Subcutaneous abdominal adipose tissue (tissue), 5 donors: Measurements from ENCODE around the gene RNF169.
"Not testable (repeated sequence)": the region's sequence is repeated elsewhere in the genome, so short reads cannot be mapped to it uniquely, and the experiment has no call there.

ENCODE experiments used
- H3K27ac ChIP-seq: one replicate; pipeline ENCODE4 v1.7.0; 2013; ENCODE audit warnings: low read depth, mild to moderate bottlenecking, inconsistent platforms, low read length, moderate library complexity
- H3K27me3 ChIP-seq, 5 donors: one replicate each; pipeline ENCODE4 v1.7.0; 2013; ENCODE audit warnings: low read length in 5 of 5, inconsistent platforms in 1 of 5; ENCODE audit not compliant: control insufficient read depth in 5 of 5, insufficient read depth in 4 of 5
- H3K36me3 ChIP-seq, 5 donors: one replicate each; pipeline ENCODE4 v1.7.0; 2013; ENCODE audit warnings: low read length in 5 of 5; ENCODE audit not compliant: control insufficient read depth in 5 of 5, insufficient read depth in 5 of 5
- H3K4me1 ChIP-seq, 5 donors: one replicate each; pipeline ENCODE4 v1.7.0; 2013; ENCODE audit warnings: low read length in 5 of 5, mild to moderate bottlenecking in 3 of 5, moderate library complexity in 1 of 5; ENCODE audit not compliant: control insufficient read depth in 5 of 5, insufficient read depth in 5 of 5
- H3K4me3 ChIP-seq, 5 donors: one replicate each; pipeline ENCODE4 v1.7.0; 2013; ENCODE audit warnings: low read length in 5 of 5, low read depth in 1 of 5
- H3K9ac ChIP-seq, 5 donors: one replicate each; pipeline ENCODE4 v1.7.0; 2013; ENCODE audit warnings: low read length in 5 of 5, mild to moderate bottlenecking in 4 of 5, moderate library complexity in 3 of 5
- H3K9me3 ChIP-seq, 5 donors: one replicate each; pipeline ENCODE4 v1.7.0; 2013; ENCODE audit warnings: low read length in 5 of 5; ENCODE audit not compliant: control insufficient read depth in 5 of 5
- donor health status: healthy.
- donor health status: healthy.
- donor health status: healthy.
- donor health status: healthy.
- donor health status: healthy.

RNF169 gene

GRCh38 chr11:74746868-74747267, 1.8 kb upstream of the RNF169 start:
- peaks cover 2 to 22% (median 20%) of the 10 kb centered on the region in 5 donors for H3K4me1 ChIP-seq
- H3K27ac ChIP-seq = no peak overlapping the region
- no peaks in the 10 kb centered on the region for H3K9me3 ChIP-seq
- H3K27me3 ChIP-seq = no peaks in the 10 kb centered on the region
- H3K4me3 ChIP-seq = no peak overlapping the region
- H3K36me3 ChIP-seq = no peaks in the 10 kb centered on the region
- no peak overlapping the region for H3K9ac ChIP-seq

GRCh38 chr11:74749127-74749964, 697 bp downstream of the RNF169 start:
- Histone ChIP-seq H3K36me3 (no peaks in the 10 kb centered on the region), H3K4me1 (peaks cover 2 to 35% (median 27%) of the 10 kb centered on the region in 5 donors), H3K9ac (peak overlapping the region; percentile 78 to 97 (median 83)), H3K27me3 (no peaks in the 10 kb centered on the region), H3K9me3 (no peaks in the 10 kb centered on the region), H3K27ac (peak overlapping the region; percentile 88), H3K4me3 (peak overlapping the region; percentile 63 to 91 (median 83))

DNA sequence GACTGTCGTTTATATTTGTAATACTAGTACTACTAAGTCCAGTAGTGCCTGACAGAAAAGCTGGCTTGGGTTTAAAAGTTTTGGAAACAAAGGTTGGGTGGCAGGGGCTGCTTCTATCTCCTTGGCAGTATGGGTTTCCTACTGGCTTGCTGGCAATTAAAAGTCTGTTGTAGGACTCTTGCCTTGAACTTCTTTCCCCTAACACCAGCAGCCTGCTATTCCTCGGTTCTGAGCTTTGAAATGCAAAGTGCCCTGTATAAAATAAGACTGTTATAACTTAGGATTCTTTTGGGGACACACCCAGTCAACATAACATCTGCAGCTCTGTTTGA, 1.3 kb downstream of the RNF169 start:
- Histone ChIP-seq H3K27ac (no peak overlapping the region), H3K9me3 (no peaks in the 10 kb centered on the region), H3K36me3 (no peaks in the 10 kb centered on the region), H3K27me3 (no peaks in the 10 kb centered on the region), H3K9ac (peak overlapping the region in 4 of 5 donors; percentile 71 to 91 (median 79)), H3K4me1 (peaks cover 2 to 40% (median 29%) of the 10 kb centered on the region in 5 donors), H3K4me3 (peak overlapping the region; percentile 63 to 91 (median 83))

DNA sequence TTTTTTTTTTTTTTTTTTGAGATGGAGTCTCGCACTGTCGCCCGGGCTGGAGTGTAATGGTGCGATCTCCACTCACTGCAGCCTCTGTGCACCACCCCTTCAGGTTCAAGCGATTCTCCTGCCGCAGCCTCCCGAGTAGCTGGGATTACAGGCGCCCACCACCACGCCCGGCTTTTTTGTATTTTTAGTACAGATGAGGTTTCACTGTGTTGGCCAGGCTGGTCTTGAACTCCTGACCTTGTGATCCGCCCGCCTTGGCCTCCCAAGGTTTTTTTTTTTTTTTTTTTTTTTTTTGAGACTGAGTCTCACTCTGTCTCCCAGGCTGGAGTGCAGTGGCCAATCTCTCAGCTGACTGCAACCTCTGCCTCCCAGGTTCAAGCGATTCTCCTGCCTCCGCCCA, 1.9 kb downstream of the RNF169 start:
- Histone ChIP-seq H3K9ac (peak overlapping the region in 1 of 5 donors; percentile 78), H3K4me1 (peaks cover 2 to 42% (median 35%) of the 10 kb centered on the region in 5 donors)
- H3K27ac ChIP-seq, H3K4me3 ChIP-seq, H3K36me3 ChIP-seq, H3K9me3 ChIP-seq, H3K27me3 ChIP-seq: not testable (repeated sequence)

GRCh38 chr11:74751303-74751702, 2.7 kb downstream of the RNF169 start:
- H3K27me3 ChIP-seq = no peaks in the 10 kb centered on the region
- no peak overlapping the region for H3K9ac ChIP-seq
- no peak overlapping the region for H3K4me3 ChIP-seq
- H3K27ac ChIP-seq = no peak overlapping the region
- H3K36me3 ChIP-seq = no peaks in the 10 kb centered on the region
- no peaks in the 10 kb centered on the region for H3K9me3 ChIP-seq
- peaks cover 2 to 43% (median 39%) of the 10 kb centered on the region in 5 donors for H3K4me1 ChIP-seq

DNA sequence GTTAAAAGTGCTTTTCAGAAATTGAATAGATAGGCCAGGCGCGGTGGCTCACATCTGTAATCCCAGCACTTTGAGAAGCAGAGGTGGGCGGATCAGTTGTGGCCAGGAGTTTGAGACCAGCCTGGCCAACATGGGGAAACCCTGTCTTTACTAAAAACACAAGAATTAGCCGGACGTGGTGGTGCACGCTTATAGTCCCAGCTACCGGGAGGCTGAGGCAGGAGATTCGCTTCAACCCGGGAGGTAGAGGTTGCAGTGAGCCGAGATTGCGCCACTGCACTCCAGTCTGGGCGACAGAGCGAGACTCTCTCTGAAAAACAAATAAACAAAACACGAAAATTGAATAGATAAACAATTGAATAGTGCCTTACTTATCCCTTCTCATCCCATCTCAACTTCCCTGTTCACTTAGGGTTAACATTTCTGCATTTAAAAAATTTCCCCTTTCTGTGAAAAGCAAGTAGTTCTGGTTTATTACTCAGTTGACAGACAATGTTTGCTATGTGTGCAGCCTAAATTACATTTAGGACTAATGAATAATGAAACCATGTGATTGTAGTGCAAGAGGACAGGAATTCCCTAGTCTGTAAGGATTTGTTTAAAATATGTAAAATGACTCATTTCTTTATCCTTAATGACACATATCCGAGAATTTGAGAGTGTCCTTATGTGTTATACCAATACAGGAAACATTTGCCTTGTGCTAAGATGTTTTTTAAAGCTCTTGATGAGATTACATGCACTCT, 6.0 kb downstream of the RNF169 start:
- Histone ChIP-seq H3K27me3 (no peaks in the 10 kb centered on the region), H3K36me3 (no peaks in the 10 kb centered on the region), H3K9me3 (no peaks in the 10 kb centered on the region), H3K27ac (peak overlapping the region; percentile 1), H3K9ac (no peak overlapping the region), H3K4me1 (peaks cover 0 to 30% (median 27%) of the 10 kb centered on the region in 5 donors), H3K4me3 (no peak overlapping the region)

- no peaks in the 10 kb centered on the region for H3K9me3 ChIP-seq
- no peaks in the 10 kb centered on the region for H3K36me3 ChIP-seq
- H3K27me3 ChIP-seq = no peaks in the 10 kb centered on the region
- peaks cover 0 to 23% (median 20%) of the 10 kb centered on the region in 5 donors for H3K4me1 ChIP-seq
- no peak overlapping the region for H3K9ac ChIP-seq
- no peak overlapping the region for H3K4me3 ChIP-seq
- no peak overlapping the region for H3K27ac ChIP-seq
Observed at GRCh38 chr11:74755395-74755995, 6.8 kb downstream of the RNF169 start.

DNA sequence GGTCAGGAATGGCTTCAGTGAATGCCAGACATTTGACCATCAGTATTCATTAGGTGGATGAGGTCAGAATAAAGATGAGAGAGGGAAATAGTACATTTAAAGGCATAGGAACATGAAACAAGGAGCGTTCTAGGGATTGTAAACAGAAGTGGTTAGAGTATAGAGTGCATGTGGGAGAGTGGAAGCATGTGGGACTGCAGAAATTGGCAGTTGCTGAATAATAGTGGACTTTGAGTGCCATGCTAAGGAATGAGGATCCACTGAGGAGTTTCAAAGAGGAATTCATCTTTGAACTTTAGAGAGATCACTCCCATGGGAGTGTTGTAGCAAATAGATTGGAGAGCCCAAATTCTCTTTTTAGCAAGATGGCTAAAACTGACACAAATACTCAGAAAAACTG, 7.9 kb downstream of the RNF169 start:
- no peak overlapping the region for H3K27ac ChIP-seq
- no peak overlapping the region for H3K9ac ChIP-seq
- no peaks in the 10 kb centered on the region for H3K36me3 ChIP-seq
- no peak overlapping the region for H3K4me3 ChIP-seq
- H3K4me1 ChIP-seq = peaks cover 0 to 23% (median 20%) of the 10 kb centered on the region in 5 donors
- H3K27me3 ChIP-seq = no peaks in the 10 kb centered on the region
- H3K9me3 ChIP-seq = no peaks in the 10 kb centered on the region

DNA sequence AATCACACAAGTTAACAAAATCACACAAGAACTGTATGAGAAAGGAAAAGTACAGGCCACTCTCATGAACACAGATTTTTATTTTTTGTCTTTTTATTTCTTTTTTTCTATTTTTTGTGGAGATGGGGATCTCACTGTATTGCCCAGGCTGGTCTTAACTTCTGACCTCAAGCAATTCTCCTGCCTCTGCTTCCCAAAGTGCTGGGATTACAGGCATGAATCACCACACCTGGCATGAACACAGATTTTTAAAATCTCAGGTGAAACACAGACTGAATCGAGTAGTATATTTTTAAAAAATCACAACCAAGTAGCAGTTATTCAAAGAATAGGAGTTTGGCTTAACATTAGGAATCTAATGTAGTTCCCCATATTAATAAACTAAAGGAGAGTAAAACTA, 18.3 kb downstream of the RNF169 start:
- no peaks in the 10 kb centered on the region for H3K9me3 ChIP-seq
- peaks cover 0 to 3% (median 0%) of the 10 kb centered on the region in 5 donors for H3K36me3 ChIP-seq
- no peak overlapping the region for H3K4me3 ChIP-seq
- no peak overlapping the region for H3K27ac ChIP-seq
- no peaks in the 10 kb centered on the region for H3K27me3 ChIP-seq
- H3K9ac ChIP-seq = no peak overlapping the region
- peaks cover 0 to 3% (median 0%) of the 10 kb centered on the region in 5 donors for H3K4me1 ChIP-seq

DNA sequence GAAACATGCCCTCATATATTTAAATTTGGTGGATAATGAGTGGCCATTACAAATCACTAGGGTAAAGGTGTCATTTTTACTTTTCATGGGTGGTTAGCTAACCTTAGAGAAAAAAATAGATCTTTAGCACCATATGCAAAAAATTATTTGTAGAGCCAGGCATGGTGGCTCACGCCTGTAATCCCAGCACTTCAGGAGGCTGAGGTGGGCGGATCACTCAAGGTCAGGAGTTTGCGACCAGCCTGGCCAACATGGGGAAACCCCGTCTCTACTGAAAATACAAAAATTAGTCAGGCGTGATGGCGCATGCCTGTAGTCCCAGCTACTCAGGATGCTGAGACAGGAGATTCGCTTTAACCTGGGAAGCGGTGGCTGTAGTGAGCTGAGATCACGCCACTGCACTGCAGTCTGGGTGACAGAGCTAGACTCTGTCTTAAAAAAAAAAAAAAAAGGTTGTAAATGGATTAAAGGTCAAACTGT, 19.6 kb downstream of the RNF169 start:
- not testable (repeated sequence) for H3K36me3 ChIP-seq, H3K4me3 ChIP-seq, H3K9ac ChIP-seq, H3K27me3 ChIP-seq, H3K27ac ChIP-seq, H3K4me1 ChIP-seq, H3K9me3 ChIP-seq
